OCI-LY1 (cell line): Measurements from ENCODE around the gene NRIP1.

Source experiments
- H2AFZ ChIP-seq: fragments of 200-600 bp; sonication (generic), shearing (Covaris generic); 2 replicates; pipeline ENCODE4 v1.6.0; 2014; ENCODE audit warnings: antibody characterized with exemption, mild to moderate bottlenecking, low read length
- H3F3A ChIP-seq: fragments of 200-600 bp; sonication (generic), shearing (Covaris generic); 2 replicates; pipeline ENCODE4 v1.6.0; 2014; ENCODE audit warnings: mild to moderate bottlenecking, antibody characterized with exemption, low read length, moderate library complexity; ENCODE audit not compliant: insufficient read depth
- H3K27ac ChIP-seq: fragments of 200-600 bp; sonication (generic); 2 replicates; pipeline ENCODE4 v1.5.1; 2014; ENCODE audit warnings: low read length, mixed run types, mild to moderate bottlenecking, low read depth; ENCODE audit not compliant: poor library complexity, severe bottlenecking
- H3K27me3 ChIP-seq: fragments of 200-600 bp; sonication (generic); 2 replicates; pipeline ENCODE4 v1.6.0; 2014; ENCODE audit warnings: antibody characterized with exemption, mild to moderate bottlenecking, low read length, moderate library complexity; ENCODE audit not compliant: insufficient read depth
- H3K36me3 ChIP-seq: fragments of 200-600 bp; sonication (generic); 2 replicates; pipeline ENCODE4 v1.6.1; 2014; ENCODE audit warnings: mild to moderate bottlenecking, antibody characterized with exemption, low read length, moderate library complexity, mixed read lengths; ENCODE audit not compliant: insufficient read depth
- H3K4me1 ChIP-seq: fragments of 200-600 bp; sonication (generic); 2 replicates; pipeline ENCODE4 v1.5.1; 2014; ENCODE audit warnings: mild to moderate bottlenecking, low read length, moderate library complexity; ENCODE audit not compliant: insufficient read depth, severe bottlenecking
- H3K4me2 ChIP-seq: fragments of 200-600 bp; sonication (generic), shearing (Covaris generic); 2 replicates; pipeline ENCODE4 v1.6.1; 2014; ENCODE audit warnings: low read length
- H3K4me3 ChIP-seq: fragments of 200-600 bp; sonication (generic); 2 replicates; pipeline ENCODE4 v1.5.1; 2014; ENCODE audit warnings: low read length, low read depth, mild to moderate bottlenecking, mixed read lengths; ENCODE audit not compliant: poor library complexity, severe bottlenecking
- H3K79me2 ChIP-seq: fragments of 200-600 bp; shearing (Covaris generic); 2 replicates; pipeline ENCODE4 v1.6.1; 2016; ENCODE audit warnings: mixed run types, low read length, mixed read lengths; ENCODE audit not compliant: insufficient read depth
- H3K9ac ChIP-seq: fragments of 200-600 bp; sonication (generic), shearing (Covaris generic); 2 replicates; pipeline ENCODE4 v1.6.1; 2014; ENCODE audit warnings: mild to moderate bottlenecking, low read length, mixed read lengths
- H3K9me2 ChIP-seq: fragments of 200-600 bp; sonication (generic), shearing (Covaris generic); 2 replicates; pipeline ENCODE4 v1.6.1; 2014; ENCODE audit warnings: low read depth, mild to moderate bottlenecking, low read length, mixed read lengths
- H3K9me3 ChIP-seq: fragments of 200-600 bp; shearing (Covaris generic); 2 replicates; pipeline ENCODE4 v1.6.1; 2014; ENCODE audit warnings: low read length, mixed read lengths
- H4K20me1 ChIP-seq: fragments of 200-600 bp; sonication (generic), shearing (Covaris generic); 2 replicates; pipeline ENCODE4 v1.6.0; 2016; ENCODE audit warnings: mild to moderate bottlenecking, low read length; ENCODE audit not compliant: insufficient read depth
- EZH2 ChIP-seq: fragments of 200-600 bp; sonication (generic), shearing (Covaris generic); IDR thresholded peaks from 2 replicates; pipeline ENCODE4 v1.8.0; 2017; ENCODE audit warnings: borderline replicate concordance, mixed run types, mild to moderate bottlenecking, antibody characterized with exemption, low read length, moderate library complexity, mixed read lengths
- TF ChIP-seq, protein P1 (sequence below): fragments of 200-600 bp; sonication (generic), shearing (Covaris generic); IDR thresholded peaks from 2 replicates; pipeline ENCODE4 v1.5.1; 2017; ENCODE audit warnings: mild to moderate bottlenecking, antibody characterized with exemption, low read length, moderate library complexity, mixed read lengths

The NRIP1 gene

DNA sequence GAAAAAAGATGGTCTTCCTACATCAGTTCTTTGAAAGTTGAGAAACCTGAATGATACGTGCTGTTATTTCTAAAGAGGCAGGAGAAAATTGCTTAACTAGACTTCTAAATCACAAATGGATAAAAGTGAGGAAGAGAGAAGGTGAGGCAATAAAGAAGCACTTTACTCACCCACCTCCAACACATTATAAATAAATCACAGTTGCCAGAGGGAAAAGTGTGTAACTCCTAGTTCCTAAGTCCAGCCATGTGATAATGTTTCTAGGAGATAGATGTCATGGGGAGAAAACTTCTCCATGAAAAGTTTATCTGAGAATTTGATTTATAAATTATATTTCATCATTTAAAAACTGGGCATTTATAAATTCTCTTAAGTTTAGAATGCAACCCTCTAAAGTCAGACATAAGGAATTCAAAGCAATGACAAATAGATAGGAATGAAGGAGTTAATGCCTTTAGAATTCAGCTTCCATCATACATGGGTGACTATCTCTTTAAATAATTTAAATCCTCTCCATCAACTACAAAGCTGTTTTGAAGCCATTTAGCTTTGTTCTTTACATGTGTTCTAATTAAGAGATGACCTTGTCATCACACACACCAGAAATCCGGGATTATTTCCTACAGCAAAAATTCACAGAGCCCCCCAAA lies 60.0 kb downstream of the NRIP1 start:
- Histone ChIP-seq H2AFZ (no peak overlapping the region), H3K4me2 (no peak overlapping the region), H3K36me3 (no peaks in the 10 kb centered on the region), H4K20me1 (no peaks in the 10 kb centered on the region), H3K27me3 (no peaks in the 10 kb centered on the region), H3K9me3 (no peaks in the 10 kb centered on the region), H3K4me1 (no peaks in the 10 kb centered on the region), H3K9ac (no peak overlapping the region), H3K9me2 (no peaks in the 10 kb centered on the region), H3F3A (no peaks in the 10 kb centered on the region), H3K27ac (no peak overlapping the region), H3K79me2 (no peaks in the 10 kb centered on the region), H3K4me3 (no peak overlapping the region)
- TF ChIP-seq, protein P1, sequence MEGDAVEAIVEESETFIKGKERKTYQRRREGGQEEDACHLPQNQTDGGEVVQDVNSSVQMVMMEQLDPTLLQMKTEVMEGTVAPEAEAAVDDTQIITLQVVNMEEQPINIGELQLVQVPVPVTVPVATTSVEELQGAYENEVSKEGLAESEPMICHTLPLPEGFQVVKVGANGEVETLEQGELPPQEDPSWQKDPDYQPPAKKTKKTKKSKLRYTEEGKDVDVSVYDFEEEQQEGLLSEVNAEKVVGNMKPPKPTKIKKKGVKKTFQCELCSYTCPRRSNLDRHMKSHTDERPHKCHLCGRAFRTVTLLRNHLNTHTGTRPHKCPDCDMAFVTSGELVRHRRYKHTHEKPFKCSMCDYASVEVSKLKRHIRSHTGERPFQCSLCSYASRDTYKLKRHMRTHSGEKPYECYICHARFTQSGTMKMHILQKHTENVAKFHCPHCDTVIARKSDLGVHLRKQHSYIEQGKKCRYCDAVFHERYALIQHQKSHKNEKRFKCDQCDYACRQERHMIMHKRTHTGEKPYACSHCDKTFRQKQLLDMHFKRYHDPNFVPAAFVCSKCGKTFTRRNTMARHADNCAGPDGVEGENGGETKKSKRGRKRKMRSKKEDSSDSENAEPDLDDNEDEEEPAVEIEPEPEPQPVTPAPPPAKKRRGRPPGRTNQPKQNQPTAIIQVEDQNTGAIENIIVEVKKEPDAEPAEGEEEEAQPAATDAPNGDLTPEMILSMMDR = no peak
- TF ChIP-seq EZH2 = no peak

DNA sequence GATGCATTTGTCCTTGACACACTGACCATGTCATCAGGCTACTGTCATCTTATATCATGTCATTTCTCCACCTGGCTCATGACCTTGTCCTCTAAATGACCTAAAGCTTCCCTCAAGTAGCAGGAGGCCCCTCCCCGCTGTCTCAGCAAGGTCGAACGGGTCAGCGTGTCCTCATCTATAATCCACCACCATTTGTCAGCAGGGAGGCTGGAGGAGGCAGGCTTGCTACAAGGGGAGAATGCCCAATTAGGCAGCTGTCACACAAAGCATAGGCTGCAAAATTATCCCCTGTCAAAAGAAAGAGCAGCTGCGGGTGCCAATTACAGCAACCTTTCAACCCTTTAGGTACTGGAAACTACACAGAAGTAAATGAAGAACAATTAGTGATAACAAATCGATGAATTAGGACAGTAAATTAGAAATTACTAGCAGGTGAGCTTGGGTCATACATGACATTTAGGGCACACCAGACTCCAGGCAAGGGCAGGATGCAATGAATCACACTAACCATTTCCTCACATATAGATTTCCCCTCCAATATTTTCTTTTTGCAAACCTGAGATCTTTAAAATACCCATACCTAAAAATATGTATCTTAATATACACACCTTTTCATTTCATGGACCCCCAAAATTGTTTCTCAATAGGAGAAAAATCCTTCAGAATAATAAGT lies 61.2 kb downstream of the NRIP1 start:
- H3K9ac ChIP-seq = no peak overlapping the region
- no peak overlapping the region for H3K4me2 ChIP-seq
- H3K36me3 ChIP-seq = no peaks in the 10 kb centered on the region
- no peak overlapping the region for H3K4me3 ChIP-seq
- no peaks in the 10 kb centered on the region for H4K20me1 ChIP-seq
- H3K9me2 ChIP-seq = no peaks in the 10 kb centered on the region
- H3K27ac ChIP-seq = no peak overlapping the region
- H2AFZ ChIP-seq = no peak overlapping the region
- TF ChIP-seq, protein P1 = no peak
- no peak for TF ChIP-seq EZH2
- H3K4me1 ChIP-seq = no peaks in the 10 kb centered on the region
- no peaks in the 10 kb centered on the region for H3F3A ChIP-seq
- no peaks in the 10 kb centered on the region for H3K9me3 ChIP-seq
- no peaks in the 10 kb centered on the region for H3K79me2 ChIP-seq
- no peaks in the 10 kb centered on the region for H3K27me3 ChIP-seq

DNA sequence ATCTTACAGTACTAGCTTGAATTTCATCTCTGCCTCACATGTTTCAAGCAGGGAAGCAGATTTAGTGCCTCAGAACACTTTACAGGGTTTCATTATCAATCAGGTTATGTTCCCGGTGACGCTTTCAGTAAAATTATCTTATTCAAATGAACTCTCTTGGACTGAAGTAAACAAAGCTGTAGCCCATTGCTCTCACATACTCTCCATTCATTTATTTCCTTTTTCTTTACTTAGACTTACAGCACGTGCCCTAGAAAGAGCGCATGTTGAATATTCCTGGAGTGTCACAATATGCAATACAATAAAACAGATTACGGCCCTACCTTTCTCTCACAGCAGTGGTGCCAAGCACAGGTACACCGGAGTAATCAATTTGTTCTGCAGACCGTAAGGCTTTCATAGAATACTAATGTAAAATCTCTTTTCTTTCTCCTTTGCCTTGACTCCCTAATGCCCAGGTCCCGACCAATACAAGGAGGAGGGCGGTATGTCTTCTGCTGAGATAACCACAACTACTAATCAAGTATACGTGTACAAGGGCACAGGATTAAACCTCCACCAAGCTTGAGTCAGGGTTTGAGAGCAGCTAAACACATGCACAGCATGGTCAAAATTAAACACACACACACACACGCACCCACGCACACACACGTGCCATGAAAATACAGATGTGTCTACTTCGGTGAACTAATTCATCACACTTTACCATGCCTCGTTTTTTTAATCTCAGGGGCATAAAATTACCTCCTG lies 62.8 kb downstream of the NRIP1 start:
- Histone ChIP-seq H3K36me3 (no peaks in the 10 kb centered on the region), H3K4me1 (no peaks in the 10 kb centered on the region), H4K20me1 (no peaks in the 10 kb centered on the region), H2AFZ (no peak overlapping the region), H3K27me3 (no peaks in the 10 kb centered on the region), H3F3A (no peaks in the 10 kb centered on the region), H3K9me2 (no peaks in the 10 kb centered on the region), H3K4me2 (no peak overlapping the region), H3K9me3 (no peaks in the 10 kb centered on the region), H3K79me2 (no peaks in the 10 kb centered on the region), H3K9ac (no peak overlapping the region), H3K27ac (no peak overlapping the region), H3K4me3 (no peak overlapping the region)
- no peak for TF ChIP-seq EZH2
- TF ChIP-seq, protein P1 = no peak
